Measurements from ENCODE around the gene FAM153A. TPM values are rescaled to one million over a fixed set of nuclear protein-coding genes. Genes with fewer than 3 reads are reported as not detected.
"Not testable (repeated sequence)": the region's sequence is repeated elsewhere in the genome, so short reads cannot be mapped to it uniquely, and the experiment has no call there.

FAM153A gene
- total RNA-seq, 2 experiments from 2014 or later: 8.4 to 8.8 TPM

DNA sequence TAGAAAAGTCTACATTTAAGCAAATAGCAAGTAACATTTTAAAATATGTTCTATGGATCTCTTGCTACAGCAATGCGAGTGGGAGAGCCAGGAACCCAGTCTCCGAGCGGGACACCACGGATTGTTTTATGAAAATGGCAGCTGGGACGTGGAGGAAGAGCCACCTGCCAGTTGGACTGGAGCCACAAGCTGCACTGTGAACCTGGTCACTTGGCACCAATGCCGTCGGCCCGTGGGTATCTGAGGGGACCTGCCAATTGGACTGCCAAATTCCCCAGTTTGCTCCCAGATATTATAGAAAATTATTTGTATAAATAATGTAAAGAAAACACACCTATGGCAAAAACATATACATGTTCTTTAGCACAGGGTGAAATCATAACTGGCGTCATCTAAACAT is 10.6 kb upstream of the FAM153A start:
- CTCF ChIA-PET, POLR2A ChIA-PET: not testable (repeated sequence)

DNA sequence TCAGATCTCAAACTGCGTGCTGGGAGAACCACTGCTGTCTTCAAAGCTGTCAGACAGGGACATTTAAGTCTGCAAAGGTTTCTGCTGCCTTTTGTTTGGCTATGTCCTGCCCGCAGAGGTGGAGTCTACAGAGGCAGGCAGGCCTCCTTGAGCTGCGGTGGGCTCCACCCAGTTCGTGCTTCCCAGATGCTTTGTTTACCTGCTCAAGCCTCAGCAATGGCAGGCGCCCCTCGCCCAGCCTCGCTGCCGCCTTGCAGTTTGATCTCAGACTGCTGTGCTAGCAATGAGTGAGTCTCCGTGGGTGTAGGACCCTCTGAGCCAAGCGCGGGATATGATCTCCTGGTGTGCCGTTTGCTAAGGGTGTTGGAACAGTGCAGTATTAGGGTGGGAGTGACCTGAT is 8.9 kb upstream of the FAM153A start:
- H3K27ac Mint-ChIP-seq; H3K9me3 Mint-ChIP-seq; DNase-seq; CTCF ChIA-PET; H3K4me3 Mint-ChIP-seq; H3K4me1 Mint-ChIP-seq; POLR2A ChIA-PET; H3K36me3 Mint-ChIP-seq (ENCODE audit: low read depth); H3K27me3 Mint-ChIP-seq: not testable (repeated sequence)

More for the DNA sequence above, 10.6 kb upstream of the FAM153A start:
- not testable (repeated sequence) for H3K27me3 Mint-ChIP-seq; DNase-seq; H3K4me3 Mint-ChIP-seq; H3K36me3 Mint-ChIP-seq (ENCODE audit: low read depth); H3K27ac Mint-ChIP-seq; H3K4me1 Mint-ChIP-seq; H3K9me3 Mint-ChIP-seq

DNA sequence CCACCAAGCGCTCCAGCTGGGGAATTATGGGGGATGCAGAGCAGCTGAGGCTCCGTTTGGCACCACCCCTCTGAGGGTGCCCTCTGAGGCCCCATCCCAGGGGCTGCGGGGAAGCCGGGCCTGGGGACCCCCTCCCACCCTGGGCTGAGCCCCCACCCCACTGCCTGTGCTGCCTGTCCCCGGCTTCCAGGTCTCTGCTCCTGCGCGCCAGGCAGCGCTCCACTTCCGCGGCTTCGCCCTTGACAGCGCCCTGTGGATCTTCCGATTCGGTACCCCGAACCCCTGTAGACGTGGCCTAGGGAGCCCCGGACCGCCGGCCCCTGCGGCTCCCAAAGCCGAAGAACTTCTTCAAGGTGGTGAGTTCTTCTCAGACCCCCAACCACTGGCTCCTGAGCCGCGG is 530 bp downstream of the FAM153A start:
- H3K36me3 Mint-ChIP-seq (ENCODE audit: low read depth); H3K27ac Mint-ChIP-seq; H3K9me3 Mint-ChIP-seq; H3K27me3 Mint-ChIP-seq; POLR2A ChIA-PET; H3K4me1 Mint-ChIP-seq; DNase-seq; CTCF ChIA-PET; H3K4me3 Mint-ChIP-seq: not testable (repeated sequence)

DNA sequence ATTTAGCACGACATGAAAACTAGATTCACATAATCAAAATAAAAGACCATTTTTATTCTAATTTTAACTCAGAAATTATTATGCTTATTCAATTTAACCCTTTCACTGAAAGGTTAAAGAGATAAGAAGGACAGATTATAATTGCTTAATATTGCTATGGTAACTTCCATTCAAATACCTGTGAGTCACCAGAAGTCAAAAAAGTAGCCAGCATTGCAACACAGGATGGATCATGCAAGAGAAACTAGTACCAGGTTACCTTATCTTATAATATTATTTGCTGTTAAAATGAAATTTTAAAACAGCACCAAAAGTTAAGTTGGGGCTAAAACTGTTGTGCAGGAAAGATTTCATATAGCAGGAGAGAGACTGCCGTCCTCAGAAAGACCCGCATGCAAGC is 11.5 kb downstream of the FAM153A start:
- DNase-seq; POLR2A ChIA-PET; H3K27ac Mint-ChIP-seq; H3K36me3 Mint-ChIP-seq (ENCODE audit: low read depth); H3K9me3 Mint-ChIP-seq; H3K27me3 Mint-ChIP-seq; CTCF ChIA-PET; H3K4me1 Mint-ChIP-seq; H3K4me3 Mint-ChIP-seq: not testable (repeated sequence)

DNA sequence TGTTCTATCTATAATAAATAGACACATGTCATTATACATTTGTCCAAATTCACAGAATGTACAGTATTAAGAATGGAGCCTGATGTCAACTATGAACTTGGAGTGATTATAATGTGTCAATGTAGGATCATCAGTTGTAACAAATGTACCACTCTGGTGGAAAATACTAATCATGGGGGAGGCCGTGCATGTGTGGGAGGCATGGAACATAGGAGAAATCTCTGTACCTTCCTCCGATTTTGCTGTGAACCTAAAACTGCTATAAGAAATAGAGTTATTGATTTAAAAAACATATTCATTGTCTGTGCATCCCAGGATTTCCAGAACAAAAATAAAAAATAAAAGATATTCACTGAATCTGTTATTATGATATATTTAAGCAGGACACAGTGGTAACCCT is 12.1 kb downstream of the FAM153A start:
- H3K27ac Mint-ChIP-seq; DNase-seq; POLR2A ChIA-PET; H3K36me3 Mint-ChIP-seq (ENCODE audit: low read depth); H3K27me3 Mint-ChIP-seq; CTCF ChIA-PET; H3K4me3 Mint-ChIP-seq; H3K4me1 Mint-ChIP-seq; H3K9me3 Mint-ChIP-seq: not testable (repeated sequence)

DNA sequence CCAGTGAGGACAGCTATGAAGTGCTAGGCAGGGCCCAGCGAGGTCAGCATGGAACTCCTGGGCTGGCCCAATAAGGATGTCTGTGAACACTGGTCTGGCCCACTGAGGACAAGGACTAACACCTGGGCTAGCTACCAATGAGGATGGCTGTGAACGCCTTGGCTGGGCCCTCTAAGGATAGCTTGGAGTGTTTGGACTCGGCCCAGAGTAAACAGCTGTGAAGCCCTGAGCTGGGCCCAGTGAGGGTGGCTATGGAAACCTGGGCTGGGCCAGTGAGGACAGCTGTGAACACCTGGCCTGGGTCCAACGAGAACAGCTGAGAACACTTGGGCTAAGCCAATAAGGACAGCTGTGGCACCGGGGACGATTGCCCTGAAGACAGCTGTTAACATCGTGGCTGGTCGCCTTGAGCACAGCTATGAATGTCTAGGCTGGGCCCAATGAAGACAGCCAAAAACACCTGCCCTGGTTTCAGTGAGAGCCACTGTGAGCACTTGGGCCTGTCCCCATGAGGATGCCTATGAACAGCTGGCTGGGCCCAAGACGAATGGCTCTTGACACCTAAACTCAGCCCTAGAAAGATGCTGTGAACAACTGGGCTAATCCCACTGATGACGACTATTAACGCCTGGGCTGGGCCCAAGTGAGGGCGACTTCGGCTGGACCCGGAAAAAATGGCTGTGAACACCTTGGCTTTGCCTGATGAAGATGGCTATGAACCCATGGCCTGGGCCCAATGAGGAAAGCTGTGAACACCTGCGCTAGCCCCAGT is 18.8 kb downstream of the FAM153A start:
- H3K27me3 Mint-ChIP-seq; POLR2A ChIA-PET; H3K27ac Mint-ChIP-seq; H3K4me3 Mint-ChIP-seq; DNase-seq; H3K4me1 Mint-ChIP-seq; CTCF ChIA-PET; H3K9me3 Mint-ChIP-seq; H3K36me3 Mint-ChIP-seq (ENCODE audit: low read depth): not testable (repeated sequence)

DNA sequence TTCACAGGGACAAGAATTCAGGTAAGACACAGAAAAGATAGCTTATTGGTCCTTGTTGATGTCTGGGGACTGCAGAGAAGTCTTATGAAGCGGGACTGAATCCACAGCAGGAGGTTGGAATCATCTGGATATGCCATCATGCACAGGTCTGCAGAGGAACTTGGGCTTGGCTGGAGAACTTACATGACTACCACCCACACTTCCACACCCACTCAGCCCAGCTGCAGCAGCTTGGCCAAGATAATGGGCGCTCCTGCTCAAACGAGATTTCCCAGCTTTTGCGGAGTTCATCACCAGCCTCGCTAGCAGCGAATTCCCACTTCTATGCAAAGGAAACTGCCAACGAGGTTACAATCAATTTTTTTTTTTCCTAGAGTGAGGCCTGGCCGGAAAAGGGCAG is 21.7 kb downstream of the FAM153A start:
- DNase-seq: not testable (repeated sequence)

DNA sequence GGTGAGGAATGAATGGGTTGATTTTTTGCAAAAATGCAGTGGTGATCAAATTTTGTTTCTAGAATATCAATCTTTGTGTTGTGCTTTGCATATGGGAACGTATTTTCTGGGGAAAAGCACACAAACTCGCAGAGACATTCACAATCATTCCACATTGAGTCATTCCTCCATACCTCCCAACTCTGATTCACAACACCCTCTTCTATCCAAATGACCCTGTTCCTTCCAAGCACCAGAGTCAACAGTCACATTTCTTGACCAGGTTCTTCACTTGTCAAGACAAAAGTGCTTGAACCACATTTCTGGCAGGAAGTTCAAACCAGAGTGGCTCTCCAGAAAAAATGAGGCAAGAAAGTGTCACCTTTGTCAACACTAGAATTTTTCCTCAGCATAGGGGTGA is 35.3 kb downstream of the FAM153A start:
- H3K9me3 Mint-ChIP-seq; H3K4me1 Mint-ChIP-seq; CTCF ChIA-PET; DNase-seq; H3K27me3 Mint-ChIP-seq; H3K27ac Mint-ChIP-seq; H3K36me3 Mint-ChIP-seq (ENCODE audit: low read depth); H3K4me3 Mint-ChIP-seq; POLR2A ChIA-PET: not testable (repeated sequence)

More for the DNA sequence above, 21.7 kb downstream of the FAM153A start:
- H3K9me3 Mint-ChIP-seq; H3K36me3 Mint-ChIP-seq (ENCODE audit: low read depth); H3K4me3 Mint-ChIP-seq; H3K27ac Mint-ChIP-seq; H3K4me1 Mint-ChIP-seq; POLR2A ChIA-PET; CTCF ChIA-PET; H3K27me3 Mint-ChIP-seq: not testable (repeated sequence)

DNA sequence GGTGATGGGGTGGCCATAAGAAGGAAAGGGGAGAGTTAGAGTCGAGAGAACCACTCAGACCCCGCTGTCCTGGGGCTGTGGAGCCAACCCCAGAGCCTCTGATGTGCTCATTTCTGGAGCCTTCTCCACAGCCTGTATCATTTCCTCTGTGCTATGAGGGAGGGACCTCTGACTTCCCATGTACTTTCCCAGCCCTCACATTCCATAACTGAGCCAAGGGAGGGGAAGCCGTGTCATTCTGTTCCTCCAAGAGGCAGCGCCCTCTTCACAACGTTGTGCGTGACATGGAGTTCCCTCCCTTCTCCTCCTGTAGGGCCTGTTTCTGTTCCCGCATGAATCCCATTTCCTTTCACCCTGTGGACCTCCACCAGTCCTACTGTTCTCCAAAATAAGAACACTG is 57.8 kb downstream of the FAM153A start:
- CTCF ChIA-PET; H3K9me3 Mint-ChIP-seq; H3K27ac Mint-ChIP-seq; H3K27me3 Mint-ChIP-seq; POLR2A ChIA-PET; DNase-seq; H3K4me1 Mint-ChIP-seq; H3K4me3 Mint-ChIP-seq; H3K36me3 Mint-ChIP-seq (ENCODE audit: low read depth): not testable (repeated sequence)

DNA sequence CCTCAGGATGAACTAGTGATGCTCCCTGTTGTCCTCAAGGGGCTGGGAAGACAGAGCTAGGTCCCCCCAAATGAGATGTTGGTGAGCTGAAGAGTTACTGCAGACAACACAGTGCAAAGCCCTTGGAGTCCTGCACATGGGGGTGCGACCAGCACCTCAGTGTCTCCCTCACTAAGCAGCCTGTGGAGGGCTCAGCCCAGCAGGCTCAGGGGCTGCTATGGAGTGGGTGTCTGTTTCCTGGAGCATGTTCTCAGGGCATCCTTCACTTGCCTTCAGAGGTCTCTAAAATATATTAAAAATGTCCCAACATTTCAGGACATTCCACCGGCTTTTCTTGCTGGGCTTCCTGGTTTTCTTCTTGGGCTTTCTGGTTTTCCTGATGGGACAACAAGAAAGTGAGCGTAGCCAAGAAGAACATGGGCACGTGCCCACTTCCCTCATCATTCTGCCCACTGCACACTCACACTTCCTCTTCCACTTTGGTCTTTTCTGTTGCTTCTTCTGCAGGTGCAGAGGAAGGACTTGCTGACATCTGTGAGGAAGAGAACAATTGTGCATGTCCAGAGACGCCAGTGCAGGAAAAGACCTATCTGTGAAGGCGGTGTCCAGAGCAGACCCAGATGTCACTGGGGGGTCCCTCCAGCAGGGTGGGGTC is 58.7 kb downstream of the FAM153A start:
- DNase-seq; POLR2A ChIA-PET; H3K4me1 Mint-ChIP-seq; H3K27me3 Mint-ChIP-seq; H3K9me3 Mint-ChIP-seq; H3K27ac Mint-ChIP-seq; CTCF ChIA-PET; H3K4me3 Mint-ChIP-seq; H3K36me3 Mint-ChIP-seq (ENCODE audit: low read depth): not testable (repeated sequence)

DNA sequence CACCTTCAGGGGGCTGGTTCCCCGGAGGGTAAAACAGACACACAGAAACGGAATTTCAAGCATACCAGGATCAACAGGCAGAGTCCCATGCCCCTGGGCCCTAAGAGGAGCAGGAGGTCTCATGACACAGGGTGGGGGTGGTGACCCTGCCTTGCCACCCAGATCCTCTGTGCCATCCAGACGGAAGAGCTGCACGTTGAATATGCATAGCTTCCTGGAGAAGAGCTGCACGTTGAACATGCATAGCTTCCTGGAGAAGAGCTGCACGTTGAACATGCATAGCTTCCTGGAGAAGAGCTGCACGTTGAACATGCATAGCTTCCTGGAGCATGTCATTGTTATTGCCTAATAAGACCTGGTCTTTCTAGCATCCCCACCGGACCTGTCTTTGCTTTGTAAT is 59.9 kb downstream of the FAM153A start:
- CTCF ChIA-PET; H3K4me3 Mint-ChIP-seq; POLR2A ChIA-PET; H3K36me3 Mint-ChIP-seq (ENCODE audit: low read depth); DNase-seq; H3K4me1 Mint-ChIP-seq; H3K9me3 Mint-ChIP-seq; H3K27me3 Mint-ChIP-seq: not testable (repeated sequence)
- peak overlapping the region; percentile 62 for H3K27ac Mint-ChIP-seq

DNA sequence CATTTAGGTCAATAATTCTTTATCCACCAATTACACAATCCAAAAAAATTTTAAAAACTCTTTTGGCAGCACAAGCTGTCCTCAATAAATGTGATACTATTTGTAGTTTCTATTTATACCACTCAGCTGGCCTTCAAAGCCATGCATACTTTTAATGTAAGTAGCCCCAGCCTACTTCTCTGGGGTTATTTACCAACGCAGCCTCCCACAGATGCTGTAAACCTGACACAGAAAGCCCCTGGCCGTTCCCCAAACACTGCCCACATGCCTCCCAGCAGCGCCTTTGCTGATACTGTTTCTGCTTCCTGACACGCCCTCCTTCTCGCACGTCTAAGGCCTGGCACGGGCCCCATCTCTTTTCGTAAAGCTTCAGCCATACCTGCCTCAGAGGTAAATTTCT is 62.7 kb downstream of the FAM153A start:
- POLR2A ChIA-PET; H3K27ac Mint-ChIP-seq; H3K4me1 Mint-ChIP-seq; H3K27me3 Mint-ChIP-seq; DNase-seq; CTCF ChIA-PET; H3K36me3 Mint-ChIP-seq (ENCODE audit: low read depth); H3K4me3 Mint-ChIP-seq; H3K9me3 Mint-ChIP-seq: not testable (repeated sequence)

DNA sequence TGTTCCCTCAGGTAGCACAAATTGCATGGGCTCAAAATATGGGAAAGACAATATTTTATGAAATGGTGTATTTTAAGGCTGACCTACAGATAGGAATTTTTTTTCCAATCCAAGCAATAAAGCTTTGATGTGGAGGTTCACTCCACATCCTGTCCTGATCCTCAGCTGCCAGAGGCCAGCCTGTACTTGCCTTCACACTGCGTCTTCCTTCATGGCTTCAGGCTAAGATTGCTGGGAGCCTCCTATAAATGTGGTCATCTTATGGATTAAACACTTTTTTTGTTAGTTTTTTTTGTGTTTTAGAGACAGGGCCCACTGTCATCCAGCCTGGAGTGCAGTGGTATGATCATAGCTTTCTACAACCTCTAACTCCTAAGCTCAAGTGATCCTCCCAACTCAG is 67.3 kb downstream of the FAM153A start:
- not testable (repeated sequence) for DNase-seq, H3K27me3 Mint-ChIP-seq, H3K9me3 Mint-ChIP-seq

DNA sequence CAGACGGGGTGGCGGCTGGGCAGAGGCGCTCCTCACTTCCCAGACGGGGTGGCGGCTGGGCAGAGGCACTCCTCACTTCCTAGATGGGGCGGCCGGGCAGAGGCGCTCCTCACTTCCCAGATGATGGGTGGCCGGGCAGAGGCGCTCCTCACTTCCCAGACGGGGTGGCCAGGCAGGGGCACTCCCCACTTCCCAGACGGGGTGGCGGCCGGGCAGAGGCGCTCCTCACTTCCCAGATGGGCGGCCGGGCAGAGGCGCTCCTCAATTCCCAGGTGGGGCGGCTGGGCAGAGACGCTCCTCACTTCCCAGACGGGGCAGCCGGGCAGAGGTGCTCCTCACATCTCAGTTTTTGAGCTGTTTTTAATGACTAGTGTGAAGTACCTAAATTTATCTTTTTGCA is 86.6 kb downstream of the FAM153A start:
- CTCF ChIA-PET; H3K9me3 Mint-ChIP-seq; DNase-seq; H3K36me3 Mint-ChIP-seq (ENCODE audit: low read depth); H3K27ac Mint-ChIP-seq; H3K4me1 Mint-ChIP-seq; H3K4me3 Mint-ChIP-seq; POLR2A ChIA-PET; H3K27me3 Mint-ChIP-seq: not testable (repeated sequence)

More for the DNA sequence above, 67.3 kb downstream of the FAM153A start:
- CTCF ChIA-PET; H3K4me3 Mint-ChIP-seq; POLR2A ChIA-PET; H3K27ac Mint-ChIP-seq; H3K36me3 Mint-ChIP-seq (ENCODE audit: low read depth); H3K4me1 Mint-ChIP-seq: not testable (repeated sequence)

All from activated CD4-positive, alpha-beta T cell treated with anti-CD3 and anti-CD28 coated beads, Interleukin-2, amount 10 ng/mL, durations not matched to agents 7 days and 5 days (primary cell).